Spleen (tissue), 11 donors: ENCODE measurements around the gene TMEM139. TPM values are rescaled to one million over a fixed set of nuclear protein-coding genes. Genes with fewer than 3 reads are reported as not detected.

ENCODE experiments used
- DNase-seq: peaks from one replicate; pipeline ENCODE4 v3.0.0-alpha.2; 2020
- H3K27ac ChIP-seq, 8 donors: fragments of 200-600 bp; sonication (generic) in 7 of 8; 1 replicate in 4 of 8; 2 replicates in 4 of 8; pipeline versions ENCODE4 v1.5.0 to v1.8.0; 2016 to 2021; ENCODE audit warnings: inconsistent platforms in 4 of 8, mild to moderate bottlenecking in 4 of 8, moderate library complexity in 1 of 8
- H3K27me3 ChIP-seq, 7 donors: fragments of 200-600 bp; sonication (generic) in 6 of 7; replicated peaks in 1 of 7; 1 replicate in 4 of 7; 2 replicates in 3 of 7; pipeline versions ENCODE4 v1.5.0 to v1.8.0; 2016 to 2021; ENCODE audit warnings: inconsistent platforms in 3 of 7, mild to moderate bottlenecking in 1 of 7
- H3K36me3 ChIP-seq, 6 donors: fragments of 200-600 bp; sonication (generic) in 5 of 6; 1 replicate in 4 of 6; 2 replicates in 2 of 6; pipeline versions ENCODE4 v1.5.0 to v1.8.0; 2016 to 2021; ENCODE audit warnings: inconsistent platforms in 2 of 6
- H3K4me1 ChIP-seq, 6 donors: fragments of 200-600 bp; sonication (generic) in 5 of 6; 1 replicate in 3 of 6; 2 replicates in 3 of 6; pipeline versions ENCODE4 v1.5.0 to v1.8.0; 2016 to 2021; ENCODE audit warnings: inconsistent platforms in 3 of 6
- H3K4me3 ChIP-seq, 8 donors: fragments of 200-600 bp; sonication (generic) in 7 of 8; 1 replicate in 4 of 8; 2 replicates in 4 of 8; pipeline versions ENCODE4 v1.5.0 to v1.8.0; 2016 to 2021; ENCODE audit warnings: inconsistent platforms in 4 of 8, mild to moderate bottlenecking in 4 of 8, moderate library complexity in 2 of 8
- H3K9me3 ChIP-seq, 8 donors: fragments of 200-600 bp; sonication (generic) in 7 of 8; 1 replicate in 4 of 8; 2 replicates in 4 of 8; pipeline versions ENCODE4 v1.5.0 to v1.8.0; 2016 to 2021; ENCODE audit warnings: inconsistent platforms in 4 of 8
- CTCF ChIP-seq, 11 experiments: fragments of 200-600 bp in 7 of 11; fragments of 450-650 bp in 4 of 11; sonication (generic) in 4 of 11; IDR thresholded peaks in 8 of 11; conservative IDR thresholded peaks in 3 of 11; 1 replicate in 7 of 11; 2 replicates in 4 of 11; pipeline versions ENCODE4 v1.4.0 to v1.8.0; 2016 to 2021; ENCODE audit warnings: antibody characterized with exemption in 11 of 11, inconsistent platforms in 4 of 11, mild to moderate bottlenecking in 1 of 11
- POLR2A ChIP-seq, 3 donors: fragments of 450-650 bp; IDR thresholded peaks; one replicate each; pipeline ENCODE4 v1.5.1; 2017; ENCODE audit warnings: antibody characterized with exemption in 3 of 3, mild to moderate bottlenecking in 1 of 3
- POLR2AphosphoS5 ChIP-seq, 3 donors: sonication (generic); formaldehyde crosslinking; IDR thresholded peaks; one replicate each; pipeline ENCODE4 v1.5.1; 2017; ENCODE audit warnings: antibody characterized with exemption in 3 of 3
- WGBS, 5 donors: extraction: QIAGEN DNeasy Blood & Tissue Kit in 3 of 5; methylation state at CpG; one replicate each; pipeline versions ENCODE4 v1.1.5 to v1.1.7; 2013 to 2018; 5-methylcytosine and 5-hydroxymethylcytosine counted together
- intact Hi-C: fragments of 100-400 bp; cut with DNase I; formaldehyde crosslinking; loops from one replicate; pipeline ENCODE4 v1.15.0; 2023; ENCODE audit warnings: low total_unique reads
- polyA plus RNA-seq, 3 donors: library from polyadenylated mRNA; stranded (reverse); fragments of 200-250 nt; gene quantifications; one replicate each; pipeline ENCODE4 v1.2.1, GENCODE V29; 2013
- total RNA-seq, 7 donors: library from RNA; depleted of rRNA in 3 of 7; stranded (reverse); fragments of >200 nt in 3 of 7; fragmentation: NEBNext Ultra II Directional in 4 of 7; extraction: Animal tissue kit (Norgen Biotek cat#: 25700) in 4 of 7; gene quantifications; one replicate each; pipeline versions ENCODE4 v1.1.0 to v1.2.1, GENCODE V29; 2016 to 2021
- donor health status: healthy with polysubstance abuse.
- donor health status: DM: no; HTN: no; CAD: no; lungs with moderate emphysema.
- donor health status: DM: no; HTN: no; CAD: no.
- donor health status: Bipolar disorder and iron deficiency.
- donor health status: healthy.
- donor health status: DM: no; HTN: no; CAD: no.
- donor health status: DM: yes; HTN: yes; CAD: no.

TMEM139 gene
- total and polyA plus RNA-seq, 10 donors, result 0.52 to 2.3 (median 1.1) TPM

GRCh38 chr7:143282124-143282523 lies 2.6 kb upstream of the TMEM139 start:
- Histone ChIP-seq H3K4me1 (peaks cover 11 to 36% (median 22%) of the 10 kb centered on the region in 6 donors), H3K4me3 (no peak overlapping the region), H3K27me3 (no peaks in the 10 kb centered on the region), H3K9me3 (no peaks in the 10 kb centered on the region), H3K27ac (no peak overlapping the region), H3K36me3 (no peaks in the 10 kb centered on the region)
- TF ChIP-seq POLR2AphosphoS5 (IDR thresholded peaks at IDR 0.05) (no peak), POLR2A (IDR thresholded peaks at IDR 0.05) (no peak), CTCF (IDR thresholded peaks at IDR 0.05 in 8 of 11, conservative IDR thresholded peaks at IDR 0.05 in 3 of 11) (no peak)
- WGBS, 5 donors, result 94 to 99% (median 96%) methylated on average over 8 of the region's 8 CpGs
- intact Hi-C loops, result no loop called here
- no peak for DNase-seq

- Histone ChIP-seq H3K36me3 (no peaks in the 10 kb centered on the region), H3K4me3 (no peak overlapping the region), H3K4me1 (peaks cover 15 to 44% (median 30%) of the 10 kb centered on the region in 6 donors), H3K27me3 (no peaks in the 10 kb centered on the region), H3K9me3 (no peaks in the 10 kb centered on the region), H3K27ac (peak overlapping the region in 3 of 8 donors; percentile 17 to 38 (median 19))
- DNase-seq, result no peak
- intact Hi-C loops, result no loop called here
- TF ChIP-seq POLR2AphosphoS5 (IDR thresholded peaks at IDR 0.05), result no peak
- 81 to 95% (median 94%) methylated on average over 4 of the region's 4 CpGs for WGBS, 5 donors
Observed at GRCh38 chr7:143283381-143283780, 1.4 kb upstream of the TMEM139 start.

GRCh38 chr7:143285470-143285778 lies 666 bp downstream of the TMEM139 start:
- no peak for DNase-seq
- intact Hi-C loops, result no loop called here
- Histone ChIP-seq H3K27me3 (no peaks in the 10 kb centered on the region), H3K27ac (no peak overlapping the region), H3K36me3 (no peaks in the 10 kb centered on the region), H3K4me1 (peaks cover 15 to 45% (median 32%) of the 10 kb centered on the region in 6 donors), H3K9me3 (no peaks in the 10 kb centered on the region), H3K4me3 (no peak overlapping the region)
- no peak for TF ChIP-seq CTCF (IDR thresholded peaks at IDR 0.05 in 8 of 11, conservative IDR thresholded peaks at IDR 0.05 in 3 of 11)
- no peak for TF ChIP-seq POLR2AphosphoS5 (IDR thresholded peaks at IDR 0.05)
- TF ChIP-seq POLR2A (IDR thresholded peaks at IDR 0.05), result no peak
- 85 to 99% (median 91%) methylated on average over 3 of the region's 3 CpGs for WGBS, 5 donors

GRCh38 chr7:143285806-143286521 lies 1.2 kb downstream of the TMEM139 start:
- Histone ChIP-seq H3K4me1 (peaks cover 18 to 47% (median 35%) of the 10 kb centered on the region in 6 donors), H3K27ac (no peak overlapping the region), H3K9me3 (no peaks in the 10 kb centered on the region), H3K4me3 (no peak overlapping the region), H3K27me3 (no peaks in the 10 kb centered on the region), H3K36me3 (no peaks in the 10 kb centered on the region)
- TF ChIP-seq POLR2AphosphoS5 (IDR thresholded peaks at IDR 0.05) (no peak), CTCF (IDR thresholded peaks at IDR 0.05 in 8 of 11, conservative IDR thresholded peaks at IDR 0.05 in 3 of 11) (no peak), POLR2A (IDR thresholded peaks at IDR 0.05) (no peak)
- intact Hi-C loops, result no loop called here
- 91 to 98% (median 95%) methylated on average over 11 of the region's 11 CpGs for WGBS, 5 donors
- DNase-seq, result no peak
